Posterior cingulate gyrus (tissue), 11 donors: ENCODE measurements around the gene ABHD12.
A peak's percentile ranks its signal among the peaks of the same experiment; 100 is the strongest.
"Not testable (repeated sequence)": the region's sequence is repeated elsewhere in the genome, so short reads cannot be mapped to it uniquely, and the experiment has no call there.

ENCODE experiments used
- DNase-seq, 10 donors: peaks; one replicate each; pipeline versions ENCODE4 v3.0.0 to v3.0.0-alpha.2; 2020 to 2021; ENCODE audit warnings: mixed read lengths in 3 of 10
- intact Hi-C: fragments of 100-400 bp; cut with DNase I; formaldehyde crosslinking; loops from one replicate; pipeline ENCODE4 v1.15.1; 2023

Gene ABHD12

GRCh38 chr20:25273046-25273445, 117.6 kb downstream of the ABHD12 start:
- DNase-seq: peak in 7 of 10 donors; percentile 15 to 88 (median 43)
- intact Hi-C loops: no loop called here

- DNase-seq: peak in 5 of 10 donors; percentile 1 to 59 (median 28)
- intact Hi-C loops: no loop called here
Observed at GRCh38 chr20:25272223-25273000, 118.2 kb downstream of the ABHD12 start.

- intact Hi-C loops: no loop called here
- DNase-seq: peak in 4 of 10 donors; percentile 4 to 67 (median 38)
Observed at GRCh38 chr20:25271486-25272222, 119.0 kb downstream of the ABHD12 start.

GRCh38 chr20:25270829-25271251, 119.8 kb downstream of the ABHD12 start:
- peak in 4 of 10 donors; percentile 2 to 73 (median 28) for DNase-seq
- intact Hi-C loops: no loop called here

- intact Hi-C loops: no loop called here
- DNase-seq: peak in 4 of 10 donors; percentile 6 to 73 (median 8)
Observed at GRCh38 chr20:25269833-25270170, 120.8 kb downstream of the ABHD12 start.

GRCh38 chr20:25269057-25269832, 121.4 kb downstream of the ABHD12 start:
- peak in 4 of 10 donors; percentile 3 to 64 (median 20) for DNase-seq
- intact Hi-C loops: no loop called here

GRCh38 chr20:25260770-25261437, 129.7 kb downstream of the ABHD12 start:
- intact Hi-C loops: not testable (repeated sequence)
- peak in 1 of 10 donors; percentile 50 for DNase-seq

GRCh38 chr20:25259788-25260254, 130.8 kb downstream of the ABHD12 start:
- intact Hi-C loops: loop anchor here (10.0 kb wide), 1 partner anchor 365 kb away; the partner anchor contains the start of gene NANP
- peak in 1 of 10 donors; percentile 30 for DNase-seq

GRCh38 chr20:25259358-25259757, 131.3 kb downstream of the ABHD12 start:
- intact Hi-C loops: loop anchor here (10.0 kb wide), 1 partner anchor 365 kb away; the partner anchor contains the start of gene NANP

GRCh38 chr20:25258828-25259227, 131.8 kb downstream of the ABHD12 start:
- intact Hi-C loops: loop anchor here (10.0 kb wide), 1 partner anchor 366 kb away; the partner anchor contains the start of gene NANP

More at GRCh38 chr20:25259358-25259757, 131.3 kb downstream of the ABHD12 start:
- no peak for DNase-seq

GRCh38 chr20:25258476-25258805, 132.2 kb downstream of the ABHD12 start:
- intact Hi-C loops: loop anchor here (10.0 kb wide), 1 partner anchor 366 kb away; the partner anchor contains the start of gene NANP
- peak in 1 of 10 donors; percentile 31 for DNase-seq

More at GRCh38 chr20:25258828-25259227, 131.8 kb downstream of the ABHD12 start:
- DNase-seq: peak in 2 of 10 donors; percentile 5 to 24

GRCh38 chr20:25257756-25258475, 132.7 kb downstream of the ABHD12 start:
- intact Hi-C loops: loop anchor here (10.0 kb wide), 1 partner anchor 367 kb away; the partner anchor contains the start of gene NANP
- peak in 1 of 10 donors; percentile 22 for DNase-seq

- DNase-seq: no peak
- intact Hi-C loops: loop anchor here (10.0 kb wide), 1 partner anchor 368 kb away; the partner anchor contains the start of gene NANP
Observed at GRCh38 chr20:25257130-25257529, 133.5 kb downstream of the ABHD12 start.

- DNase-seq: peak in 1 of 10 donors; percentile 55
- intact Hi-C loops: loop anchor here (10.0 kb wide), 1 partner anchor 368 kb away; the partner anchor contains the start of gene NANP
Observed at GRCh38 chr20:25256226-25256859, 134.3 kb downstream of the ABHD12 start.

- DNase-seq: peak in 6 of 10 donors; percentile 34 to 92 (median 59)
- intact Hi-C loops: loop anchor here (10.0 kb wide), 1 partner anchor 370 kb away; the partner anchor contains the start of gene NANP
Observed at GRCh38 chr20:25254986-25255680, 135.5 kb downstream of the ABHD12 start.

GRCh38 chr20:25254571-25254970, 136.1 kb downstream of the ABHD12 start:
- intact Hi-C loops: loop anchor here (10.0 kb wide), 1 partner anchor 370 kb away; the partner anchor contains the start of gene NANP
- DNase-seq: no peak

- DNase-seq: no peak
- intact Hi-C loops: loop anchor here (10.0 kb wide), 1 partner anchor 371 kb away; the partner anchor contains the start of gene NANP
Observed at GRCh38 chr20:25253606-25254275, 136.9 kb downstream of the ABHD12 start.
